ENCODE measurements around the gene ADAM12.

GRCh38 chr10:126376956-126377355, 11.3 kb downstream of the ADAM12 start:
- TF ChIP-seq CTCF (IDR thresholded peaks at IDR 0.05) (no peak), POLR2A (IDR thresholded peaks at IDR 0.05) (no peak)

All from adrenal gland (tissue), 5 donors.